ENCODE results near the gene C2CD4A.

The C2CD4A gene

GRCh38 chr15:62104401-62104800, 37.6 kb downstream of the C2CD4A start:
- no peak for DNase-seq

GRCh38 chr15:62104846-62105245, 38.1 kb downstream of the C2CD4A start:
- DNase-seq = no peak

- no peak for DNase-seq
Observed at GRCh38 chr15:62105266-62105665, 38.5 kb downstream of the C2CD4A start.

GRCh38 chr15:62106096-62106495, 39.3 kb downstream of the C2CD4A start:
- DNase-seq = no peak

GRCh38 chr15:62107571-62108121, 40.9 kb downstream of the C2CD4A start:
- no peak for DNase-seq

GRCh38 chr15:62108411-62108810, 41.6 kb downstream of the C2CD4A start:
- no peak for DNase-seq

- no peak for DNase-seq
Observed at GRCh38 chr15:62109437-62109836, 42.7 kb downstream of the C2CD4A start.

- peak; percentile 60 for DNase-seq
Observed at GRCh38 chr15:62109982-62110851, 43.4 kb downstream of the C2CD4A start.

GRCh38 chr15:62112081-62112480, 45.3 kb downstream of the C2CD4A start:
- no peak for DNase-seq

- DNase-seq = no peak
Observed at GRCh38 chr15:62112616-62113593, 46.1 kb downstream of the C2CD4A start.

- no peak for DNase-seq
Observed at GRCh38 chr15:62115847-62116246, 49.1 kb downstream of the C2CD4A start.

GRCh38 chr15:62118520-62119226, 51.9 kb downstream of the C2CD4A start:
- no peak for DNase-seq

- DNase-seq = peak; percentile 84
Observed at GRCh38 chr15:62119227-62119864, 52.6 kb downstream of the C2CD4A start.

- DNase-seq = no peak
Observed at GRCh38 chr15:62119874-62120273, 53.1 kb downstream of the C2CD4A start.

Measured in activated CD4-positive, alpha-beta T cell treated with anti-CD3 and anti-CD28 coated beads, Interleukin-10, Interleukin-2, amounts not matched to agents 100 ng/mL and 50 ng/mL, durations not matched to agents 16 hours and 8 hours (primary cell).